Activated gamma-delta T cell treated with anti-CD3 and anti-CD28 coated beads, Interleukin-2, amount 50 U/mL, for 16 hours (primary cell): ENCODE results near the gene VEGFB.
A peak's percentile ranks its signal among the peaks of the same experiment; 100 is the strongest.

Experiments
- DNase-seq: peaks from one replicate; pipeline ENCODE4 v3.0.0-alpha.2; 2020; ENCODE audit warnings: low read depth

Gene VEGFB

GRCh38 chr11:64262271-64263002 lies 28.1 kb downstream of the VEGFB start:
- no peak for DNase-seq

GRCh38 chr11:64263021-64263946 lies 28.9 kb downstream of the VEGFB start:
- no peak for DNase-seq

- no peak for DNase-seq
Measured at GRCh38 chr11:64263947-64264317, 29.5 kb downstream of the VEGFB start.

- DNase-seq, result no peak
Measured at GRCh38 chr11:64264371-64264852, 30.0 kb downstream of the VEGFB start.

GRCh38 chr11:64265176-64266160 lies 31.1 kb downstream of the VEGFB start:
- no peak for DNase-seq

- DNase-seq, result no peak
Measured at GRCh38 chr11:64266339-64266738, 32.0 kb downstream of the VEGFB start.

GRCh38 chr11:64267207-64267945 lies 33.0 kb downstream of the VEGFB start:
- DNase-seq, result no peak

- no peak for DNase-seq
Measured at GRCh38 chr11:64268025-64268892, 33.9 kb downstream of the VEGFB start.

GRCh38 chr11:64268893-64269539 lies 34.6 kb downstream of the VEGFB start:
- DNase-seq, result no peak

GRCh38 chr11:64269540-64270220 lies 35.3 kb downstream of the VEGFB start:
- DNase-seq, result peak; percentile 96

- no peak for DNase-seq
Measured at GRCh38 chr11:64275031-64275800, 40.8 kb downstream of the VEGFB start.

GRCh38 chr11:64275841-64276240 lies 41.5 kb downstream of the VEGFB start:
- DNase-seq, result no peak

GRCh38 chr11:64276653-64277431 lies 42.5 kb downstream of the VEGFB start:
- no peak for DNase-seq

GRCh38 chr11:64278576-64279190 lies 44.3 kb downstream of the VEGFB start:
- no peak for DNase-seq

- DNase-seq, result no peak
Measured at GRCh38 chr11:64281957-64282770, 47.8 kb downstream of the VEGFB start.

- no peak for DNase-seq
Measured at GRCh38 chr11:64283092-64283491, 48.7 kb downstream of the VEGFB start.
